Measurements from ENCODE around the gene AMZ1.
A peak's percentile ranks its signal among the peaks of the same experiment; 100 is the strongest.
"Not testable (repeated sequence)": the region's sequence is repeated elsewhere in the genome, so short reads cannot be mapped to it uniquely, and the experiment has no call there.

The AMZ1 gene

DNA sequence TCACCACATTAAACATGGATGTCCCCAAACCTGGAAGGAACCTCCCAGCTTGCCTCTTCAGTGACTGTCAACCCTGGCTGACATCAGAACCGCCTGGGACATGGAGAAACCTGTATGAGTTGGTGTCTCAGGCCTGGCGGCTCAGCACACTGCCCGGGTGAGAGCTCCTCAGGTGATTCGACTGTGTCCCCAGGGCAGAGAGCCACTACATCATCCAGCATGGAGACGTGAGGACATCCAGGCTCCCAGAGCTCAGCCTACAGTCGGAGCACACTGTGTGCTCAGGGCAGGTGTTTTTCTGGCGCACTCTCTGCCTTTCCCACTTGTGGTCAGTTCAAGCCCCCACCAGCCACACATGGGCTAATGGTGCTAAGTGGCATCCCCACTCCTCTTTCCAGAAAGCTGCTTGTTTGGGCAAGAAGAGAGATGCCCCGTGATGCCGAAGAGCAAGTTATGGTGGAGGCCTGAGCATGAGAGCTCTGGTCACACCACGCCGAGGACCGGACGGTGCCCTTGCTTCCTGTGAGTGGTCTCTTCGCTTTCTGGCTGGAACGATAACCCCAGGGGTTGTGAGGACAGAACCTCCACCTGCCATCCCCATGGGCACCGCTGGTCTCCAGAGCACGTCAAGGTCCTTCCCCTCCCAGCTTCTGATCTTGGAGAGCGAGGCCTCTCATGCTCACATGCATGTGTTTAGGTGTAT lies 38.5 kb downstream of the AMZ1 start:
- DNase-seq (ENCODE audit: low read depth): no peak
- Histone ChIP-seq H3K36me3 (ENCODE audit: control insufficient read depth, insufficient read depth, low read length, severe bottlenecking) (peaks cover 72% of the 10 kb centered on the region), H3K27me3 (replicated peaks; ENCODE audit: control insufficient read depth, insufficient read depth, low read length) (no peaks in the 10 kb centered on the region), H3K9ac (ENCODE audit: low read length) (no peak overlapping the region), H3K9me3 (ENCODE audit: control insufficient read depth, low read length) (no peaks in the 10 kb centered on the region), H3K4me1 (ENCODE audit: control insufficient read depth, insufficient read depth, low read length) (no peaks in the 10 kb centered on the region), H3K4me3 (ENCODE audit: low read length) (no peak overlapping the region)

DNA sequence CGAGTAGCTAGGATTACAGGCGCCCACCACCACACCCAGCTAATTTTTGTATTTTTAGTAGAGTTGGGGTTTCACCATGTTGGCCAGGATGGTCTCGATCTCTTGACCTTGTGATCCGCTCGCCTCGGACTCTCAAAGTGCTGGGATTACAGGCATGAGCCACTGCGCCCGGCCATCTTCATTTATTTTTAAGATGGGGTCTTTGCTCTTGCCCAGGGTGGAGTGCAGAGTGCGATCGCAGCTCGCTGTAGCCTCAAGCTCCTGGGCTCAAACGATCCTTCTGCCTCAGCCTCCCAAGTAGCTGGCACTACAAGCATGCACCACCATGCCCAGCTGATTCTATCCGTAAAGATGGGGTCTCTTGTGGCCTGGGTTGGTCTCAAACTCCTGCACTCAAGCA lies 39.2 kb downstream of the AMZ1 start:
- DNase-seq (ENCODE audit: low read depth); H3K27me3 ChIP-seq (replicated peaks; ENCODE audit: control insufficient read depth, insufficient read depth, low read length); H3K4me3 ChIP-seq (ENCODE audit: low read length); H3K4me1 ChIP-seq (ENCODE audit: control insufficient read depth, insufficient read depth, low read length); H3K9ac ChIP-seq (ENCODE audit: low read length); H3K9me3 ChIP-seq (ENCODE audit: control insufficient read depth, low read length): not testable (repeated sequence)
- peaks cover 67% of the 10 kb centered on the region for H3K36me3 ChIP-seq (ENCODE audit: control insufficient read depth, insufficient read depth, low read length, severe bottlenecking)

DNA sequence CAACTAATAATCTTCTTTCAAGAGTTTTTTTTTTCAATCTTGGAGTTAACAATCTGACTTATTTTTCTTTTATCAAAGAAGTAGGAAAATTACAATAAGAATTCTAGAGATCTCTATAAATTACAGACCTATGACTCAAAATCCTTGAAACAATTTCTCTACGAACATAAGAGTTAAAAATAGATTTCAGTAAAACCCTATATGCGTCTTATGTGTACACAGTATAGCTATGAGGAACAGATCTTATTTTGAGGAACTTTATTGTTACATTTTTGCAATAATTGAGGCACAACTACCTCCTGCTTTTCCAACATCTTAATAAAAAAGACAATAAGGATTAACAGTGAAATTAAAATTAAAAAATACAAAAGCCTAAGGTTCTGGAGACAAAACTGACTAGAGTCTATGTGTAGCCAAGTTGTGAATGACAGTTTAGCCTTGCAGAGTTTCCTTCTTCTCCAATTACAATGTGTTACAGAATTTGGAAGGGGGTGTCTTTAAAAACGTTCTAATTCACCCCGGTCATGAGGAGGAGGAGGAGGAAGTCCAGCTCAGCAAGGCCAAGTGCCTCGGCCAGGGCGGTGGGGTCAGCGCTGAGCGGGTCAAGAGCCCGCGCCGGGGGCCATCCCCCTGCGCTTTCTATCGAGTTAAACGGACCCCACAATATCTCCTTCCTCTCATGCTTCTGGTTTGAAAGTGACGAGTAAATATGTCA lies 40.5 kb downstream of the AMZ1 start:
- Histone ChIP-seq H3K4me1 (ENCODE audit: control insufficient read depth, insufficient read depth, low read length) (peaks cover 6% of the 10 kb centered on the region), H3K9me3 (ENCODE audit: control insufficient read depth, low read length) (no peaks in the 10 kb centered on the region), H3K36me3 (ENCODE audit: control insufficient read depth, insufficient read depth, low read length, severe bottlenecking) (peaks cover 59% of the 10 kb centered on the region), H3K9ac (ENCODE audit: low read length) (no peak overlapping the region), H3K4me3 (ENCODE audit: low read length) (no peak overlapping the region), H3K27me3 (replicated peaks; ENCODE audit: control insufficient read depth, insufficient read depth, low read length) (no peaks in the 10 kb centered on the region)
- peak; percentile 4 for DNase-seq (ENCODE audit: low read depth)

DNA sequence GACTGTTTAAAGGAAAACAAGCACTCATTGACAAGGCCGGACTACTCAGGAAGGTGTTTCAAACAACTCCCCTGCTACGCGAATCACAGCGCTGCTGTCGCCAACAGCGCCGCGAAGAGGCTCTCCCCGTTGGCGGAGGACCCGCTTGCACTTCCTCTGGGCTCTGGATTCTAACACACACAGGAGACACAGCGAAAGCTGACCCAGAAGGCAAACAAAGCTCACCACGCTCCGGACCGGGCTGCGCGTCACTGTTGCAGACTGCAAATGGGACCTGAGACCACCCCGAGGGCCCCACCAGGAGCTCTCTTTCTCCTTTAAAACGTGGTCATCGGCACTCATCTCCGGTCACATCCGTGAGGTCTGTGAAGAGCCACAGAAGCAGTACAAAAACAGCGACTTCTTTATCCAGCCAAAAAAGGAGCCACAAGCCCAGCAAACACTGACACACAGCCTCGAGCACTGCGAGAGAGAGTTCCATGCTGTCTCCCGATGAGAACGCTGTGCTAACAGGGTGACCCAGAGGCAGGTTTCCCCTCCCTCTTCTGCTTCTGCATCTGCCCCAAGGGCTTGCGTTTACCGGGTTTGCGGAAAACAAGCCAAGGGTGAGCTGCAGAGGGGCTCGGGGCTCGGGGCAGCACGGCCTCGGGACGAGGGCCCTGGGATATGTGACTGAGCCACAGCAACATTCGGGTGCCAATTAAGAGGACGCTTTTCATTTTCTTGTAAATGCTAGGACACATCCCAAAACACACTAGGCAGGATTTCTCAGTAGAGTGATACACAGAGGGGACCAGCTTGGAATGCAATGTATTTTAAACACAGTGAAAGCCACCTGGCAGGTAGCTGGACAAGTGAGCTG lies 41.3 kb downstream of the AMZ1 start:
- peaks cover 57% of the 10 kb centered on the region for H3K36me3 ChIP-seq (ENCODE audit: control insufficient read depth, insufficient read depth, low read length, severe bottlenecking)
- H3K27me3 ChIP-seq (replicated peaks; ENCODE audit: control insufficient read depth, insufficient read depth, low read length): no peaks in the 10 kb centered on the region
- H3K9ac ChIP-seq (ENCODE audit: low read length): no peak overlapping the region
- H3K4me1 ChIP-seq (ENCODE audit: control insufficient read depth, insufficient read depth, low read length): peaks cover 6% of the 10 kb centered on the region
- H3K4me3 ChIP-seq (ENCODE audit: low read length): no peak overlapping the region
- no peaks in the 10 kb centered on the region for H3K9me3 ChIP-seq (ENCODE audit: control insufficient read depth, low read length)
- DNase-seq (ENCODE audit: low read depth): no peak

DNA sequence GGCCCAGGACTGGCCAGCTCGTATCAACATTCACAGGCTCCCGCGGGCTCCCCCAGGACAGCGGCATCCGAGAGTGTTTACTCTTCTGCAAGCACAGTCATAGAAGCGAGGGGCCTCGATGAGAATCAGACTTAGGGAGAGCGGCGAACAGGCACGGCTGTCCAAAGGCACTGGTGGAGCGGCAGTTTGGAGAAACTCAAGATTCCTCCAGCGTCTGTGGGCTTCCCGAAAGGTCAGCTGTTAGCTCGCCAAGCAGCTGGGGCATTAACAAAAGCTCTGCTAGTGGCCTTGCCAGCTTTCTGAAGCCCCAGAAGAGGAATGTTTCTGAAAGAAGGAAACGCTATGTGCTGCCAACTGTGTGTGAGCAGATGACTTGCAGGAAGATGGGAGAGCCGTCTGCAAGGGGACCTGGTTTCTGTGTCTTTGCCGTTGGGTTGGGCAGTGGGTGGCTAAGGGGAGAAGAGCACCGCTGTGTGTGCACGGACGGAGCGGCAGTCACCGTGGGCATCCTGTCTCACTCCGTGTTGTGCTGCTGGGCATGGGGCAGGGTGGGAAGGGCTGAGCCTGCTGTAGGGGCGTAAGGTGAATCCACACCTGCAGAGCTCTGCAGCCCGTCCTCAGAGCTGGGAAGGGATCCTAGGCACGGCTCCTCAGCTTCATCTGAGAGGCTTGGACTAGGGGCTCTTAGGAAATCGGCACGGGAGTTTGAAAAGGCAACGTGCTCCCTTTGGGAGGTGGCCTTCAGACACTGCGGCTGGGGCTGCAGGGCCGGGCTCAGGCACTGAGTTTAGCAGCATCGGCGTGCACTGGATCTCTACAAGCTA lies 42.1 kb downstream of the AMZ1 start:
- Histone ChIP-seq H3K27me3 (replicated peaks; ENCODE audit: control insufficient read depth, insufficient read depth, low read length) (no peaks in the 10 kb centered on the region), H3K9me3 (ENCODE audit: control insufficient read depth, low read length) (no peaks in the 10 kb centered on the region), H3K4me3 (ENCODE audit: low read length) (no peak overlapping the region), H3K4me1 (ENCODE audit: control insufficient read depth, insufficient read depth, low read length) (peaks cover 6% of the 10 kb centered on the region), H3K36me3 (ENCODE audit: control insufficient read depth, insufficient read depth, low read length, severe bottlenecking) (peaks cover 49% of the 10 kb centered on the region), H3K9ac (ENCODE audit: low read length) (no peak overlapping the region)
- DNase-seq (ENCODE audit: low read depth): no peak

DNA sequence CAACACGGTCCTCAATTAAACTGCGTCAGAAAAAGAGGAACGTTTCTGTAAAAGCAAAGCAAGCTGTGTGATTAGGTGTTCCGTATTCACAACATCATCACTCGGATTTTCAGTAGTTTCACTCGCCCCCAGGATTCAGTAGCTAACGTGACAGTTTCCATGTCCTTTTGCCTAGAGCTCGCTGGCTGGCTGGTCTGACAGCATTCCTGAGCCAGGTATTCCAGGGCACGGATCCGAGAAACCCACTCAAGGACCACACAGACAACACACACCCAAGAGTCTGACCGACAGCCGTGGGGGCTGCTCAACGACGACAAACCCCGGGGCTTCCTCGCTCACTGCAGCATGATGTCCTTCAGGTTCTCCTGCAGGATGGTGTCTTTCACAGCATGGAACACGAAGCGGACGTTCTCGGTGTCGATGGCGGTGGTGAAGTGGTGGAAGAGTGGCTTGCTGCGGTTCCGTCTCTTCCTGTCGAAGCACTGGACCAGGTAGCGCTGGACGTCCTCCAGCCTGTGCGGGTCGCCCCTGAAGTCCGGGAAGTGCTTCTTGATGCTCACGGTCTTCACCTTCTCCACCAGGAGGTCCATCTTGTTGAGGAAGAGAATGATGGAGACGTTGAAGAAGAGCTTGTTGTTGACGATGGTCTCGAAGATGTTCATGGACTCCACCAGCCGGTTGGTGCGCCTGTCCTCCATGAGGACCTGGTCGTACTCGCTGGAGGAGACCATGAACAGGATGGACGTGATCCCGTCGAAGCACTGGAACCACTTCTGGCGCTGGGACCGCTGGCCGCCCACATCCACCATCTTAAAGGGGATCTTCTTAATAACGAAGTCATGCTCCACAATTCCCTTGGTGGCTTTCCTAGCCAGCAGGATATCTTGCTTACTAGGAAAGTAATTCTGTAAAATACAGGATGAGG lies 43.1 kb downstream of the AMZ1 start:
- Histone ChIP-seq H3K4me3 (ENCODE audit: low read length) (no peak overlapping the region), H3K36me3 (ENCODE audit: control insufficient read depth, insufficient read depth, low read length, severe bottlenecking) (peaks cover 42% of the 10 kb centered on the region), H3K9me3 (ENCODE audit: control insufficient read depth, low read length) (no peaks in the 10 kb centered on the region), H3K4me1 (ENCODE audit: control insufficient read depth, insufficient read depth, low read length) (peaks cover 6% of the 10 kb centered on the region), H3K27me3 (replicated peaks; ENCODE audit: control insufficient read depth, insufficient read depth, low read length) (no peaks in the 10 kb centered on the region), H3K9ac (ENCODE audit: low read length) (no peak overlapping the region)
- DNase-seq (ENCODE audit: low read depth): no peak

DNA sequence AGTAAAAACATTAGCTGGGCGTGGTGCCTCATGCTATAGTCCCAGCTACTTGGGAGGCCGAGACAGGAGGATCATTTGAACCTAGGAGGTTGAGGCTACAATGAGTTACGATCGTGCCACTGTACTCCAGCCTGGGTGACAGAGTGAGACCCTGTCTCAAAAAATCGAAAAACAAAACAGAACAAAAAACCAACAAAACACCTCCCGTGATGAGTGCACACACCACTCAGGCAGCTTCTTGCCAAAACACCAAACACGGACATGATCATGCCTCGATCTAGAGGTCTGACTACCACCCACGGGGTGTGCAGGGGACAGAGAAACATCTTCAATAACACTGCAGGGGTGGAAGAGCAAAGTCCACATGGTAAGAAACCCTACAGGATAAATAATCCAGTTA lies 44.4 kb downstream of the AMZ1 start:
- DNase-seq (ENCODE audit: low read depth): no peak
- peaks cover 33% of the 10 kb centered on the region for H3K36me3 ChIP-seq (ENCODE audit: control insufficient read depth, insufficient read depth, low read length, severe bottlenecking)
- peaks cover 6% of the 10 kb centered on the region for H3K4me1 ChIP-seq (ENCODE audit: control insufficient read depth, insufficient read depth, low read length)
- no peak overlapping the region for H3K4me3 ChIP-seq (ENCODE audit: low read length)
- H3K9ac ChIP-seq (ENCODE audit: low read length): no peak overlapping the region
- no peaks in the 10 kb centered on the region for H3K9me3 ChIP-seq (ENCODE audit: control insufficient read depth, low read length)
- no peaks in the 10 kb centered on the region for H3K27me3 ChIP-seq (replicated peaks; ENCODE audit: control insufficient read depth, insufficient read depth, low read length)

DNA sequence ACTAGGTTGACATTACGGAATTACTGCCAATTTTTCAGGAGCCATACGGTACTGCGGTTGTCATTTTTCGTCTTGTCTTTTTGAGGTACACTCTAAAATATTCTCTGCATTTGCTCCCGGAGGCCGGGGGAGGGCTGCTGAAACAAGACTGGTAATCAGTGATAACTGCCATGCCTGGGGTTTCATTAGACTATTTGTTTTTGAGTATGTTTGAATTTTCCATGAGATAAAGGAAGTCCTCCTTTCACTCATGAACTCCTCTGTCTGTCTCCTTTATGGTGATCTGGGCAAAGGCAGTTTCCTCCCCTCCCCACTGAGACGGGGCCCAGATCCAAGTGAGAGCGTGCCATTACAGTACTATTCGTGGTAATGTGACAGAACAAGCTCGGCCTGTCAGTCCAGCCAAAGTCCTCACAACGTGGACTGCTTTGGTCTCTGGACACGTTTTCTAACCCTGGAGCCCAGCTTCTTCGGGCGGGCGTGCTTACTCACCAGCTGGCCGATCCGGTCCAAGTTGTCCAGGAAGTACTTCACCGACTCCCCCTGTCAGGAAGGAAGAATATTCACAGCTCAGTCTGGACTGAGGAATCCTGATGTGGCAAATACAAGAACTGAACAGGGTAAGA lies 45.1 kb downstream of the AMZ1 start:
- DNase-seq (ENCODE audit: low read depth): no peak
- H3K4me3 ChIP-seq (ENCODE audit: low read length): peak overlapping the region; percentile 3
- H3K9ac ChIP-seq (ENCODE audit: low read length): peak overlapping the region; percentile 19
- H3K9me3 ChIP-seq (ENCODE audit: control insufficient read depth, low read length): no peaks in the 10 kb centered on the region
- peaks cover 30% of the 10 kb centered on the region for H3K36me3 ChIP-seq (ENCODE audit: control insufficient read depth, insufficient read depth, low read length, severe bottlenecking)
- H3K4me1 ChIP-seq (ENCODE audit: control insufficient read depth, insufficient read depth, low read length): peaks cover 6% of the 10 kb centered on the region
- no peaks in the 10 kb centered on the region for H3K27me3 ChIP-seq (replicated peaks; ENCODE audit: control insufficient read depth, insufficient read depth, low read length)

DNA sequence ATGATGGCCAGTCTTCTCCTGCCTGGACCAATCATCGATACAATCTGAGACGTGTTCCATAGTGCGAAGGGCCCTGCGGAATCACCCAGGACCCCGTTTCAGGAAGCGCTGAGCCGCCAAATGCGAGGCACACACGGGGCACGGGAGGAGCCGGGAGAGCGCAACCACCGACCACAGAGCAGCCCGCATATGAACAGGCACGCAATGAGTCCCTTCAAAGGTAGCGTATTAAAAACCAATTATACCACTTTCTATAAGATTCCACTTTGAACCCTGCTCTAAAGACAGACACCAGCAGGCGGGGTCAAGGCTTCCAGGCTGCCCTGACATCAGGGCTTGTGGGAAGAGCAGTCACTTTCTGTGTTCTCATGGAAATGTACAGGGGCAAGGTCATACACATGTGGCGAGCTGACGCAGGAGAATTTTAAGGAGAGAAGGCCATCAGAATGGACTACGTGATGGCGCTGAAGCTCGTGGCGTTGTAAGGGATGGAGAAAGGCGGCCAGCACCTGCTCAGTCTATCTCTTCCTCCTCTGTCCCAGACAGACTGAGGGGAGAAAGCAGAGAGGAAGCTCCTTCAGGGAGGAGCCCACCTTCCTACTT lies 46.2 kb downstream of the AMZ1 start:
- Histone ChIP-seq H3K27me3 (replicated peaks; ENCODE audit: control insufficient read depth, insufficient read depth, low read length) (no peaks in the 10 kb centered on the region), H3K9ac (ENCODE audit: low read length) (no peak overlapping the region), H3K36me3 (ENCODE audit: control insufficient read depth, insufficient read depth, low read length, severe bottlenecking) (peaks cover 29% of the 10 kb centered on the region), H3K4me3 (ENCODE audit: low read length) (no peak overlapping the region), H3K4me1 (ENCODE audit: control insufficient read depth, insufficient read depth, low read length) (peaks cover 11% of the 10 kb centered on the region), H3K9me3 (ENCODE audit: control insufficient read depth, low read length) (no peaks in the 10 kb centered on the region)
- no peak for DNase-seq (ENCODE audit: low read depth)

Data from adipocyte (in vitro differentiated cells).